Measurements from ENCODE around the gene INKA1.

INKA1 gene

DNA sequence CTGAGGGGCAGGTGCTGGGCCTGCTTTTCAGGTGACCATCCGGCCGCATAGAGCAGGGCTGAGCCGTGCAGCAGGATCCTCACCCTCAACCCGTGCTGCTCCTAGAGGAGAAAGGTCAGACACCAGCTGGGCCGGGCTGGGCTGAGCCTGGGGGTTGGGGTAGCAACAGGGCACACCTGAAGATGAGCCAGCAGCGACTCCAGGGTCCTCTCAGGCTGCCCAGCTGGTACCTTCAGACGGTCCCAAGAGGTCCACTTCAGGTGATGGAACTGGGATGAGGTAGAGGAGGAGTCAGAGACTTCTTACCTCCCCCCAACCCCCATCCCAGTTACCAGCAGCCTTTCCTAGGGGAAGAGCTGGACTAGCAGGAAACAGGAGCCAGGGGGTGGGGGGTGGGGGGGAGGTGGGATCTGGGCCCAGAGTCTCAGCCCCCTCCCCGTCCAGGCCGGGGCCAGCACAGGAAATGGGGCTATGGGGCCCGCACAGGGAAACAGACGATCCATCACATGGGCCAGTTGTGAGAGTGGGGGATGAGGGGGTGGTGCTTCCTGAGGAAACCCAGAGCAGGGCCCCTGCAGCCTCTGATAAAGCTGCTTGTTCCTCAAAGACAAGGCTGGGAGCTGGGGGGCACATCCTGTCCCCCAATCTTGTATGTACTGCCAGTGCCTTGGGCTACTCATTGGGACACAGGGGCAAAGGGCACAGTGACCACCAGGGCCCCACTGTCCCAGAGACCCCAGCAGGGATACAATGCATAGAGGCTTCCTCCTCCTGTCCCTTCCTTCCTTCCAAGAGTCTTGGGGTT lies 3.0 kb downstream of the INKA1 start:
- peaks cover 26 to 47% of the 10 kb centered on the region in 2 donors for H3K4me1 ChIP-seq (ENCODE audit: control insufficient read depth in 2 of 2, insufficient read depth in 1 of 2, low read depth in 1 of 2, low read length in 2 of 2)
- peak overlapping the region; percentile 42 for H2BK15ac ChIP-seq (ENCODE audit: low read length)
- H3K14ac ChIP-seq (ENCODE audit: low read length), result peak overlapping the region; percentile 78
- no peak overlapping the region for H3K4me2 ChIP-seq (ENCODE audit: insufficient read depth, low read length, poor library complexity, severe bottlenecking)
- peaks cover 0 to 27% (median 15%) of the 10 kb centered on the region in 3 experiments for H3K27me3 ChIP-seq (ENCODE audit: control insufficient read depth in 3 of 3, insufficient read depth in 3 of 3, low read depth in 1 of 3, low read length in 3 of 3)
- no peak overlapping the region for H3K9ac ChIP-seq (ENCODE audit: low read depth, low read length, poor library complexity)
- H3K79me1 ChIP-seq (ENCODE audit: low read depth, low read length), result no peaks in the 10 kb centered on the region
- peak overlapping the region; percentile 29 for H3K4ac ChIP-seq (ENCODE audit: low read length)
- peak overlapping the region; percentile 75 for H2BK12ac ChIP-seq (ENCODE audit: low read length)
- H3K23ac ChIP-seq (ENCODE audit: low read depth, low read length, poor library complexity), result peak overlapping the region; percentile 73
- H2BK120ac ChIP-seq (ENCODE audit: low read depth, low read length), result no peak overlapping the region
- DNase-seq (ENCODE audit: low spot score), result no peak
- peak overlapping the region; percentile 1 for H2BK5ac ChIP-seq (ENCODE audit: low read length)
- no CpG with 5 or more reads among the region's 11 CpGs for WGBS, 2 donors (ENCODE audit: extremely low coverage in 2 of 2, insufficient read length in 2 of 2, insufficient replicate concordance in 1 of 2)
- H3K4me3 ChIP-seq (ENCODE audit: low read length in 2 of 2), result no peak overlapping the region
- no peaks in the 10 kb centered on the region for H3K9me3 ChIP-seq (replicated peaks in 1 of 2; ENCODE audit: control insufficient read depth in 2 of 2, insufficient read depth in 1 of 2, low read depth in 1 of 2, low read length in 2 of 2)
- peak overlapping the region; percentile 40 for H2AK5ac ChIP-seq (ENCODE audit: low read depth, low read length)
- H4K8ac ChIP-seq (ENCODE audit: low read depth, low read length), result no peak overlapping the region
- H3K18ac ChIP-seq (ENCODE audit: low read length), result peak overlapping the region; percentile 61
- peak overlapping the region; percentile 83 for H2AFZ ChIP-seq (ENCODE audit: low read length)
- peaks cover 0 to 2% of the 10 kb centered on the region in 2 donors for H3K36me3 ChIP-seq (replicated peaks in 1 of 2; ENCODE audit: control insufficient read depth in 2 of 2, insufficient read depth in 2 of 2, low read length in 2 of 2)
- H4K91ac ChIP-seq (ENCODE audit: low read depth, low read length, poor library complexity), result no peak overlapping the region
- no peak overlapping the region for H3K27ac ChIP-seq (replicated peaks; ENCODE audit: low read length)

DNA sequence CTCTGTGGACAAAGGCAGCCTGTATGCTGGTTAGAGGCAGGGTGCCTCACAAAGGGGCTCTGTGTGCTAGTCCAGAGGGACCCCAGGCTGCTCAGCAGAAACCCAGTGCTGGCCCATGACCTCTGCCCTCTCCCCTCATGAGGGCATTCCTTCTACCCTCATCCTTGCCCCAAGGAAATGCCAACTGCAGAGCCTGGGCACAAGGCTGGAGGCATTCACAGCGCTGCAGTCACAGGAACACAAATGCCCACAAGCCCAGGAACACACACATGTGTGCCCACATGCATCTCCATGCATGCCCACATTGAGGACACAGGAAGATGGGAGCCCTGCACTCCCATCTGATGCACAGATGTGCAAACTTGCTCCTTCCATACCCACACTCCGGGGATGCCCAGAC lies 3.8 kb downstream of the INKA1 start:
- H4K8ac ChIP-seq (ENCODE audit: low read depth, low read length), result no peak overlapping the region
- H3K27ac ChIP-seq (replicated peaks; ENCODE audit: low read length), result no peak overlapping the region
- peak overlapping the region; percentile 27 for H3K18ac ChIP-seq (ENCODE audit: low read length)
- no peak for DNase-seq (ENCODE audit: low spot score)
- H3K9me3 ChIP-seq (replicated peaks in 1 of 2; ENCODE audit: control insufficient read depth in 2 of 2, insufficient read depth in 1 of 2, low read depth in 1 of 2, low read length in 2 of 2), result no peaks in the 10 kb centered on the region
- H3K4ac ChIP-seq (ENCODE audit: low read length), result no peak overlapping the region
- peak overlapping the region; percentile 1 for H2BK5ac ChIP-seq (ENCODE audit: low read length)
- H2AK5ac ChIP-seq (ENCODE audit: low read depth, low read length), result peak overlapping the region; percentile 85
- H3K4me2 ChIP-seq (ENCODE audit: insufficient read depth, low read length, poor library complexity, severe bottlenecking), result no peak overlapping the region
- H2AFZ ChIP-seq (ENCODE audit: low read length), result peak overlapping the region; percentile 83
- no peak overlapping the region for H4K91ac ChIP-seq (ENCODE audit: low read depth, low read length, poor library complexity)
- H2BK12ac ChIP-seq (ENCODE audit: low read length), result no peak overlapping the region
- H3K79me1 ChIP-seq (ENCODE audit: low read depth, low read length), result no peaks in the 10 kb centered on the region
- H3K27me3 ChIP-seq (ENCODE audit: control insufficient read depth in 3 of 3, insufficient read depth in 3 of 3, low read depth in 1 of 3, low read length in 3 of 3), result peaks cover 0 to 20% (median 15%) of the 10 kb centered on the region in 3 experiments
- no peak overlapping the region for H2BK15ac ChIP-seq (ENCODE audit: low read length)
- no peak overlapping the region for H3K14ac ChIP-seq (ENCODE audit: low read length)
- no CpG with 5 or more reads among the region's 2 CpGs for WGBS, 2 donors (ENCODE audit: extremely low coverage in 2 of 2, insufficient read length in 2 of 2, insufficient replicate concordance in 1 of 2)
- H2BK120ac ChIP-seq (ENCODE audit: low read depth, low read length), result no peak overlapping the region
- H3K4me3 ChIP-seq (ENCODE audit: low read length in 2 of 2), result no peak overlapping the region
- no peak overlapping the region for H3K23ac ChIP-seq (ENCODE audit: low read depth, low read length, poor library complexity)
- peaks cover 0 to 2% of the 10 kb centered on the region in 2 donors for H3K36me3 ChIP-seq (replicated peaks in 1 of 2; ENCODE audit: control insufficient read depth in 2 of 2, insufficient read depth in 2 of 2, low read length in 2 of 2)
- peak overlapping the region; percentile 27 for H3K9ac ChIP-seq (ENCODE audit: low read depth, low read length, poor library complexity)
- H3K4me1 ChIP-seq (ENCODE audit: control insufficient read depth in 2 of 2, insufficient read depth in 1 of 2, low read depth in 1 of 2, low read length in 2 of 2), result peaks cover 19 to 47% of the 10 kb centered on the region in 2 donors

DNA sequence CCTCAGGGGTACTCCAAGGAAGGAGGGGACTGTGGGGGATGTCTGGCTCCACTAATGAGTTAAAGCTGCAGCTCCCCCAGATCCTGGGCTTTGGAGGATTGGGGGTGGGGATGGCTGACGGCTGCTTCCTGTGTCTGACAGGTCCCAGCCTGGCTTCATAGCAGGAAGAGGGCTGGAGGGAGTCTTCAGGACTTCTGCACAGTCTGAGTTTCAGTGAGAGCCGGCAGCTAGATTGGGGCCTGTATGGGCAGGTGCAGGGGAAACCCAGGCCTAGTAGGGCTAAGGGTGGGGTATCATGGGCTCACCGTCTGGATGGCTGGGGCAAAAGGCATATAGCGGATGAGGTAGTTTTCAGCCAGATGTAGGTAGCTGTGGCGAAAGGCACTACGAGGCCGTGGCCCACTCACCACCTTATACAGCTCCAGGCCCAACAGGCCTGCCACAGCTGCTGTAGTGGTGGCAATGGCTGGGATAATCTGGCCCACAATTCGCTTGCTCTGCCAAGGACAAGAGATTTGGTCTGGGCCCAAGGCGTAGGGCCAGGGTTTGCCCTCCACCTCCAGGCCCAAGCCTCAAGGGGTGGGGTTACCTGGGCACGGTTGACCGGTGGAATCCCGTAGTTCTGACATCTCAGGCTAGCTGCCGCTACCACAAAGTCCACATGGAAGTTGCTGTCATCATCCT lies 4.5 kb downstream of the INKA1 start:
- no peak overlapping the region for H2AK5ac ChIP-seq (ENCODE audit: low read depth, low read length)
- H3K14ac ChIP-seq (ENCODE audit: low read length), result no peak overlapping the region
- H3K23ac ChIP-seq (ENCODE audit: low read depth, low read length, poor library complexity), result peak overlapping the region; percentile 32
- H3K4me2 ChIP-seq (ENCODE audit: insufficient read depth, low read length, poor library complexity, severe bottlenecking), result no peak overlapping the region
- H2BK15ac ChIP-seq (ENCODE audit: low read length), result no peak overlapping the region
- peak overlapping the region; percentile 83 for H2AFZ ChIP-seq (ENCODE audit: low read length)
- no peak for DNase-seq (ENCODE audit: low spot score)
- peaks cover 0 to 18% (median 13%) of the 10 kb centered on the region in 3 experiments for H3K27me3 ChIP-seq (ENCODE audit: control insufficient read depth in 3 of 3, insufficient read depth in 3 of 3, low read depth in 1 of 3, low read length in 3 of 3)
- H3K9ac ChIP-seq (ENCODE audit: low read depth, low read length, poor library complexity), result no peak overlapping the region
- H4K8ac ChIP-seq (ENCODE audit: low read depth, low read length), result no peak overlapping the region
- H2BK5ac ChIP-seq (ENCODE audit: low read length), result peak overlapping the region; percentile 1
- no peak overlapping the region for H3K27ac ChIP-seq (replicated peaks; ENCODE audit: low read length)
- no peak overlapping the region for H2BK12ac ChIP-seq (ENCODE audit: low read length)
- H3K18ac ChIP-seq (ENCODE audit: low read length), result no peak overlapping the region
- peaks cover 17 to 47% of the 10 kb centered on the region in 2 donors for H3K4me1 ChIP-seq (ENCODE audit: control insufficient read depth in 2 of 2, insufficient read depth in 1 of 2, low read depth in 1 of 2, low read length in 2 of 2)
- no peaks in the 10 kb centered on the region for H3K9me3 ChIP-seq (replicated peaks in 1 of 2; ENCODE audit: control insufficient read depth in 2 of 2, insufficient read depth in 1 of 2, low read depth in 1 of 2, low read length in 2 of 2)
- no CpG with 5 or more reads among the region's 13 CpGs for WGBS, 2 donors (ENCODE audit: extremely low coverage in 2 of 2, insufficient read length in 2 of 2, insufficient replicate concordance in 1 of 2)
- H3K79me1 ChIP-seq (ENCODE audit: low read depth, low read length), result no peaks in the 10 kb centered on the region
- H3K36me3 ChIP-seq (replicated peaks in 1 of 2; ENCODE audit: control insufficient read depth in 2 of 2, insufficient read depth in 2 of 2, low read length in 2 of 2), result peaks cover 0 to 2% of the 10 kb centered on the region in 2 donors
- no peak overlapping the region for H2BK120ac ChIP-seq (ENCODE audit: low read depth, low read length)
- H4K91ac ChIP-seq (ENCODE audit: low read depth, low read length, poor library complexity), result no peak overlapping the region
- no peak overlapping the region for H3K4ac ChIP-seq (ENCODE audit: low read length)
- no peak overlapping the region for H3K4me3 ChIP-seq (ENCODE audit: low read length in 2 of 2)

DNA sequence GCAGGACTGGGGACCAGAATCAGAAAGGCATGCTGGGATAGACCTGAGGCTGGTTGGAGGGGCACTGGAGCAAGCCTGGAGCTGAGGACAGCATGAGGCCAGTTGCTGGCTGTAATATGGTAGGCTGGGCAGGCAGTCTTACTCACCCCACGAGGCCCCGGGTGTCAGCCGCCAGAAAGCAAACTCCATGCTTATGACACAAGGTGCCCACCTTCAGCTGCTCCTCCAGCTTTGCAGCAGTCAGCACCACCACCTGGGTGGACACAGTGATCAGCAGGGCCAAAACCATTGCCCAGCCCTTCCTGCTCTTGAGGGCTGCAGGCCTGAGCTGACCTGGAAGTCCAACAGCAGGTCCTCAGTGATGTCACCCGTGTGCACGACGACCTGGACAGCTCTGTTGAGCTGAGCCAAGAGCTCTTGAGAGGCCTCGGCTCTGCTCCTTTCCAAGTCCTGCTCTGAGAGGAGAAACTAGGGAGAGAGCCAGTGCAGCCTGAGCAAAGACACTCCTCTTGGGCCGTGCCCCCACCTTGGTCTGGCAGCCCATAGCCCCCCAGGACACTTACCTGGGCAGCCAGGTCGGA lies 9.9 kb downstream of the INKA1 start:
- H2BK15ac ChIP-seq (ENCODE audit: low read length), result peak overlapping the region; percentile 9
- no peak overlapping the region for H3K27ac ChIP-seq (replicated peaks; ENCODE audit: low read length)
- DNase-seq (ENCODE audit: low spot score), result no peak
- peaks cover 0 to under 1% of the 10 kb centered on the region in 2 donors for H3K4me1 ChIP-seq (ENCODE audit: control insufficient read depth in 2 of 2, insufficient read depth in 1 of 2, low read depth in 1 of 2, low read length in 2 of 2)
- peak overlapping the region; percentile 90 for H2AFZ ChIP-seq (ENCODE audit: low read length)
- no peak overlapping the region for H4K91ac ChIP-seq (ENCODE audit: low read depth, low read length, poor library complexity)
- no CpG with 5 or more reads among the region's 9 CpGs for WGBS, 2 donors (ENCODE audit: extremely low coverage in 2 of 2, insufficient read length in 2 of 2, insufficient replicate concordance in 1 of 2)
- H2AK5ac ChIP-seq (ENCODE audit: low read depth, low read length), result no peak overlapping the region
- peak overlapping the region; percentile 91 for H3K23ac ChIP-seq (ENCODE audit: low read depth, low read length, poor library complexity)
- H3K18ac ChIP-seq (ENCODE audit: low read length), result no peak overlapping the region
- H3K4ac ChIP-seq (ENCODE audit: low read length), result no peak overlapping the region
- peak overlapping the region; percentile 21 for H3K14ac ChIP-seq (ENCODE audit: low read length)
- peaks cover 0 to 2% of the 10 kb centered on the region in 2 donors for H3K36me3 ChIP-seq (replicated peaks in 1 of 2; ENCODE audit: control insufficient read depth in 2 of 2, insufficient read depth in 2 of 2, low read length in 2 of 2)
- H2BK120ac ChIP-seq (ENCODE audit: low read depth, low read length), result no peak overlapping the region
- no peak overlapping the region for H2BK12ac ChIP-seq (ENCODE audit: low read length)
- no peaks in the 10 kb centered on the region for H3K79me1 ChIP-seq (ENCODE audit: low read depth, low read length)
- no peaks in the 10 kb centered on the region for H3K9me3 ChIP-seq (replicated peaks in 1 of 2; ENCODE audit: control insufficient read depth in 2 of 2, insufficient read depth in 1 of 2, low read depth in 1 of 2, low read length in 2 of 2)
- H3K9ac ChIP-seq (ENCODE audit: low read depth, low read length, poor library complexity), result peak overlapping the region; percentile 63
- H3K27me3 ChIP-seq (ENCODE audit: control insufficient read depth in 3 of 3, insufficient read depth in 3 of 3, low read depth in 1 of 3, low read length in 3 of 3), result no peaks in the 10 kb centered on the region
- H2BK5ac ChIP-seq (ENCODE audit: low read length), result no peak overlapping the region
- H3K4me2 ChIP-seq (ENCODE audit: insufficient read depth, low read length, poor library complexity, severe bottlenecking), result no peak overlapping the region
- no peak overlapping the region for H4K8ac ChIP-seq (ENCODE audit: low read depth, low read length)
- no peak overlapping the region for H3K4me3 ChIP-seq (ENCODE audit: low read length in 2 of 2)
